ENCODE measurements around the gene TMCO4.
A peak's percentile ranks its signal among the peaks of the same experiment; 100 is the strongest.

The TMCO4 gene

GRCh38 chr1:19676438-19676922 lies 123.2 kb downstream of the TMCO4 start:
- TF ChIP-seq CTCF (IDR thresholded peaks at IDR 0.05; ENCODE audit: low read depth, low read length), result no peak
- in situ Hi-C loops (cut with HindIII; ENCODE audit: low sequenced_read_pairs), result no loop called here
- no peak overlapping the region for H3K4me3 ChIP-seq (ENCODE audit: low read depth, low read length)
- DNase-seq (ENCODE audit: low read depth, low spot score), result peak; percentile 53

- no peak for DNase-seq (ENCODE audit: low read depth, low spot score)
- in situ Hi-C loops (cut with HindIII; ENCODE audit: low sequenced_read_pairs), result no loop called here
- TF ChIP-seq CTCF (IDR thresholded peaks at IDR 0.05; ENCODE audit: low read depth, low read length), result no peak
- H3K4me3 ChIP-seq (ENCODE audit: low read depth, low read length), result no peak overlapping the region
Measured at GRCh38 chr1:19675797-19676196, 123.9 kb downstream of the TMCO4 start.

- no peak for DNase-seq (ENCODE audit: low read depth, low spot score)
- H3K4me3 ChIP-seq (ENCODE audit: low read depth, low read length), result no peak overlapping the region
- in situ Hi-C loops (cut with HindIII; ENCODE audit: low sequenced_read_pairs), result no loop called here
- no peak for TF ChIP-seq CTCF (IDR thresholded peaks at IDR 0.05; ENCODE audit: low read depth, low read length)
Measured at GRCh38 chr1:19672237-19672636, 127.5 kb downstream of the TMCO4 start.

- no peak for TF ChIP-seq CTCF (IDR thresholded peaks at IDR 0.05; ENCODE audit: low read depth, low read length)
- no peak overlapping the region for H3K4me3 ChIP-seq (ENCODE audit: low read depth, low read length)
- in situ Hi-C loops (cut with HindIII; ENCODE audit: low sequenced_read_pairs), result no loop called here
- DNase-seq (ENCODE audit: low read depth, low spot score), result no peak
Measured at GRCh38 chr1:19670787-19671186, 128.9 kb downstream of the TMCO4 start.

GRCh38 chr1:19668888-19669287 lies 130.8 kb downstream of the TMCO4 start:
- in situ Hi-C loops (cut with HindIII; ENCODE audit: low sequenced_read_pairs), result no loop called here
- DNase-seq (ENCODE audit: low read depth, low spot score), result no peak
- H3K4me3 ChIP-seq (ENCODE audit: low read depth, low read length), result no peak overlapping the region
- TF ChIP-seq CTCF (IDR thresholded peaks at IDR 0.05; ENCODE audit: low read depth, low read length), result no peak

GRCh38 chr1:19665496-19666465 lies 133.9 kb downstream of the TMCO4 start:
- TF ChIP-seq CTCF (IDR thresholded peaks at IDR 0.05; ENCODE audit: low read depth, low read length), result no peak
- H3K4me3 ChIP-seq (ENCODE audit: low read depth, low read length), result no peak overlapping the region
- DNase-seq (ENCODE audit: low read depth, low spot score), result no peak
- in situ Hi-C loops (cut with HindIII; ENCODE audit: low sequenced_read_pairs), result no loop called here

All from astrocyte of the spinal cord (primary cell).